ENCODE results near the gene DNAL4. TPM values are rescaled to one million over a fixed set of nuclear protein-coding genes. Genes with fewer than 3 reads are reported as not detected.

The DNAL4 gene
- total RNA-seq, 1 experiment from 2014 or later: 9.2 TPM

DNA sequence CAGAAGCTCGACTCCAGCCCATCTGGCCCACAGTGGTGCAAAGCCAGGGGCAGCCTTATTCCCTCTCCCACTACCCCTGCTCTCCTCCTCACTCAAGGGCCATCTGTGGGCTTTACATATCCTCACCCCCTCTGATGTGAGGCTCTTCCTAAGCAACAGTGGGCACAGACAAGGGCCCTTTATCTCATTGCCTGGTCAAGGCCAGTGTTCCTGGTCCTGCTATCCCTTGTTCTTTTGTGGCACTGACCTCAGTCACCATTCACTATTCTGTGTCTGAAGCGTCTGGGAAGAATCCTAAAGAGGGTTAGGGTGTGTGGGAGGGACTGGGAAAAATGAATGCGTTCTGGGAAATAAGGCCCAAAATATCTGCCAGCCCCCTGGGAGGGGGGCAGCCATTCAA, 7.3 kb downstream of the DNAL4 start:
- no peaks in the 10 kb centered on the region for H3K9me3 ChIP-seq
- no peaks in the 10 kb centered on the region for H3K36me3 ChIP-seq (ENCODE audit: control insufficient read depth, insufficient read depth, low read length)
- no peaks in the 10 kb centered on the region for H3K4me1 ChIP-seq
- no peaks in the 10 kb centered on the region for H3K9me3 Mint-ChIP-seq (ENCODE audit: unreplicated experiment)
- H3K4me3 Mint-ChIP-seq (ENCODE audit: unreplicated experiment): no peak overlapping the region
- TF ChIP-seq, protein P1, sequence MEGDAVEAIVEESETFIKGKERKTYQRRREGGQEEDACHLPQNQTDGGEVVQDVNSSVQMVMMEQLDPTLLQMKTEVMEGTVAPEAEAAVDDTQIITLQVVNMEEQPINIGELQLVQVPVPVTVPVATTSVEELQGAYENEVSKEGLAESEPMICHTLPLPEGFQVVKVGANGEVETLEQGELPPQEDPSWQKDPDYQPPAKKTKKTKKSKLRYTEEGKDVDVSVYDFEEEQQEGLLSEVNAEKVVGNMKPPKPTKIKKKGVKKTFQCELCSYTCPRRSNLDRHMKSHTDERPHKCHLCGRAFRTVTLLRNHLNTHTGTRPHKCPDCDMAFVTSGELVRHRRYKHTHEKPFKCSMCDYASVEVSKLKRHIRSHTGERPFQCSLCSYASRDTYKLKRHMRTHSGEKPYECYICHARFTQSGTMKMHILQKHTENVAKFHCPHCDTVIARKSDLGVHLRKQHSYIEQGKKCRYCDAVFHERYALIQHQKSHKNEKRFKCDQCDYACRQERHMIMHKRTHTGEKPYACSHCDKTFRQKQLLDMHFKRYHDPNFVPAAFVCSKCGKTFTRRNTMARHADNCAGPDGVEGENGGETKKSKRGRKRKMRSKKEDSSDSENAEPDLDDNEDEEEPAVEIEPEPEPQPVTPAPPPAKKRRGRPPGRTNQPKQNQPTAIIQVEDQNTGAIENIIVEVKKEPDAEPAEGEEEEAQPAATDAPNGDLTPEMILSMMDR (IDR thresholded peaks at IDR 0.05; ENCODE audit: insufficient read depth in 1 of 2, low read depth in 1 of 2, low read length in 1 of 2, severe bottlenecking in 1 of 2, unreplicated experiment in 1 of 2): no peak
- H3K4me1 Mint-ChIP-seq (ENCODE audit: low read depth, unreplicated experiment): no peaks in the 10 kb centered on the region
- BruUV-seq (replicated peaks): no TSS peak
- ChIA-PET POLR2A (no interaction called here), CTCF (no interaction called here)
- no peaks in the 10 kb centered on the region for H3K27me3 ChIP-seq (replicated peaks; ENCODE audit: control insufficient read depth, insufficient read depth, low read length)
- DNase-seq: no peak
- intact Hi-C loops (cut with micrococcal nuclease; ENCODE audit: unreplicated experiment): no loop called here
- H3K4me3 ChIP-seq (ENCODE audit: low read depth, low read length): no peak overlapping the region
- peaks cover 2% of the 10 kb centered on the region for H3K36me3 Mint-ChIP-seq (ENCODE audit: insufficient read depth, unreplicated experiment)
- no peak overlapping the region for H3K27ac Mint-ChIP-seq (ENCODE audit: unreplicated experiment)
- H3K27me3 Mint-ChIP-seq (ENCODE audit: insufficient read depth, unreplicated experiment): no peaks in the 10 kb centered on the region

DNA sequence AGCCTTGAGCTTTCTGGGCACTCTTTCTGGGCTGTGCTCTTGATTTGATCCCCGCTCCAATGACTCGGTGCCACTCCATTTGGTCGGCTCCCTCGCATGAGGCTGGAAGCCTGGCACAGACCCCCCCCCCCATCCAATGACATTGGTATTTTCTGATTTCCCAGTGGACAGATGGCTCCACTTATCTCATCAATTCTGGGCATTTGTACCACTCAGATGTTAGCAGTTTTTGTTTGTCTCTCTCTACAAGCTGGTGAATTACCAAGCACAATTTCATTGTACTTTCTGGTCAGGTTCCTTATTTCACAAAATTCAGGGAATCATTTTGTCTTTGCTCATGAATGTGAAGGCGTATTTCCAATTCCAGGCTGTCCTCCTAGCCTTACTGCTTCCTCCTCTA, 9.1 kb downstream of the DNAL4 start:
- Histone ChIP-seq H3K27me3 (replicated peaks; ENCODE audit: control insufficient read depth, insufficient read depth, low read length) (no peaks in the 10 kb centered on the region), H3K36me3 (ENCODE audit: control insufficient read depth, insufficient read depth, low read length) (no peaks in the 10 kb centered on the region), H3K4me3 (ENCODE audit: low read depth, low read length) (no peak overlapping the region), H3K4me1 (no peaks in the 10 kb centered on the region), H3K9me3 (no peaks in the 10 kb centered on the region)
- BruUV-seq (replicated peaks): no TSS peak
- Mint-ChIP-seq H3K4me1 (ENCODE audit: low read depth, unreplicated experiment) (no peaks in the 10 kb centered on the region), H3K9me3 (ENCODE audit: unreplicated experiment) (no peaks in the 10 kb centered on the region), H3K27ac (ENCODE audit: unreplicated experiment) (no peak overlapping the region), H3K36me3 (ENCODE audit: insufficient read depth, unreplicated experiment) (peaks cover 6% of the 10 kb centered on the region), H3K27me3 (ENCODE audit: insufficient read depth, unreplicated experiment) (no peaks in the 10 kb centered on the region), H3K4me3 (ENCODE audit: unreplicated experiment) (no peak overlapping the region)
- DNase-seq: no peak
- POLR2A ChIA-PET: no interaction called here
- TF ChIP-seq, protein P1 (IDR thresholded peaks at IDR 0.05; ENCODE audit: insufficient read depth in 1 of 2, low read depth in 1 of 2, low read length in 1 of 2, severe bottlenecking in 1 of 2, unreplicated experiment in 1 of 2): no peak
- intact Hi-C loops (cut with micrococcal nuclease; ENCODE audit: unreplicated experiment): no loop called here
- CTCF ChIA-PET: no interaction called here

DNA sequence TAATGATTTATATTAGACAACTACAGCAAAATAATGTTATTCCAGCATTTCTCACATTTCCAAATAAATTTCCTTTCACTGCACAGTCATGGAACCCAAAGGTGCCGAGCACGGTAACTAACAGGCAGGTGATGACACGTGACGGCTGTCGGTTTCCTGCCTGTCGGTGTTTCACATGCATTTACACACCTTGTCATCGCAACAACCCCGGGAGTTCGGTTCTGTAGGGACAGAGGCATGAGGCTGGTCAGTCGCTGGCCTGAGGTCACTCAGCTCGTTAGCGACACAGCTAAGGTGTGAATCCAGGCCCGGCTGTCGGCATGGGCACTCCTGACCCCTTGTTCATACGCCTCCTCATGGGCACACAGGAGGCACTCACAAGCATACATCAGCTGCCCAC, 9.9 kb downstream of the DNAL4 start:
- DNase-seq: no peak
- BruUV-seq (replicated peaks): no TSS peak
- no peaks in the 10 kb centered on the region for H3K27me3 Mint-ChIP-seq (ENCODE audit: insufficient read depth, unreplicated experiment)
- intact Hi-C loops (cut with micrococcal nuclease; ENCODE audit: unreplicated experiment): no loop called here
- peaks cover 6% of the 10 kb centered on the region for H3K36me3 Mint-ChIP-seq (ENCODE audit: insufficient read depth, unreplicated experiment)
- no peaks in the 10 kb centered on the region for H3K9me3 ChIP-seq
- POLR2A ChIA-PET: no interaction called here
- H3K36me3 ChIP-seq (ENCODE audit: control insufficient read depth, insufficient read depth, low read length): no peaks in the 10 kb centered on the region
- no peak overlapping the region for H3K27ac Mint-ChIP-seq (ENCODE audit: unreplicated experiment)
- TF ChIP-seq, protein P1 (IDR thresholded peaks at IDR 0.05; ENCODE audit: insufficient read depth in 1 of 2, low read depth in 1 of 2, low read length in 1 of 2, severe bottlenecking in 1 of 2, unreplicated experiment in 1 of 2): no peak
- no peaks in the 10 kb centered on the region for H3K27me3 ChIP-seq (replicated peaks; ENCODE audit: control insufficient read depth, insufficient read depth, low read length)
- no peaks in the 10 kb centered on the region for H3K4me1 ChIP-seq
- CTCF ChIA-PET: interaction anchor here (1.3 kb wide), 1 partner anchor 15 kb away, joined by 5 read pairs; no protein-coding TSS in a partner anchor
- H3K4me1 Mint-ChIP-seq (ENCODE audit: low read depth, unreplicated experiment): no peaks in the 10 kb centered on the region
- H3K4me3 ChIP-seq (ENCODE audit: low read depth, low read length): no peak overlapping the region
- H3K9me3 Mint-ChIP-seq (ENCODE audit: unreplicated experiment): no peaks in the 10 kb centered on the region
- no peak overlapping the region for H3K4me3 Mint-ChIP-seq (ENCODE audit: unreplicated experiment)

Measured in Caco-2 (cell line).